GM23248 (cell line): ENCODE results near the gene CNTNAP5. TPM values are rescaled to one million over a fixed set of nuclear protein-coding genes. Genes with fewer than 3 reads are reported as not detected.

Experiments
- DNase-seq: peaks from one replicate; pipeline ENCODE4 v3.0.0-alpha.2; 2015
- H2AFZ ChIP-seq: fragments of 200-600 bp; sonication (generic); 2 replicates; pipeline ENCODE4 v1.6.1; 2016; ENCODE audit warnings: antibody characterized with exemption
- H3F3A ChIP-seq: fragments of 200-600 bp; sonication (generic); 2 replicates; pipeline ENCODE4 v1.6.1; 2016; ENCODE audit warnings: mild to moderate bottlenecking, antibody characterized with exemption, mixed run types; ENCODE audit not compliant: insufficient read depth
- H3K27ac ChIP-seq: fragments of 200-600 bp; sonication (generic); 2 replicates; pipeline ENCODE4 v1.5.1; 2016; ENCODE audit warnings: mild to moderate bottlenecking
- H3K27me3 ChIP-seq: fragments of 200-600 bp; sonication (generic); replicated peaks from 2 replicates; pipeline ENCODE4 v1.6.1; 2016; ENCODE audit warnings: mild to moderate bottlenecking; ENCODE audit not compliant: insufficient read depth
- H3K36me3 ChIP-seq: fragments of 200-600 bp; sonication (generic); 2 replicates; pipeline ENCODE4 v1.6.1; 2016; ENCODE audit warnings: low read depth, mild to moderate bottlenecking
- H3K4me1 ChIP-seq: fragments of 200-600 bp; sonication (generic); 2 replicates; pipeline ENCODE4 v1.6.1; 2016; ENCODE audit warnings: mild to moderate bottlenecking; ENCODE audit not compliant: insufficient read depth
- H3K4me2 ChIP-seq: fragments of 200-600 bp; sonication (generic); one replicate; pipeline ENCODE4 v1.6.1; 2016; ENCODE audit warnings: mild to moderate bottlenecking; ENCODE audit not compliant: unreplicated experiment
- H3K4me3 ChIP-seq: fragments of 200-600 bp; sonication (generic); 2 replicates; pipeline ENCODE4 v1.5.1; 2016; ENCODE audit warnings: mild to moderate bottlenecking
- H3K79me2 ChIP-seq: fragments of 200-600 bp; sonication (generic); 2 replicates; pipeline ENCODE4 v1.6.1; 2016; ENCODE audit warnings: mild to moderate bottlenecking; ENCODE audit not compliant: insufficient read depth
- H3K9ac ChIP-seq: fragments of 200-600 bp; sonication (generic); 2 replicates; pipeline ENCODE4 v1.6.1; 2016; ENCODE audit warnings: mild to moderate bottlenecking
- H3K9me2 ChIP-seq: fragments of 200-600 bp; sonication (generic); 2 replicates; pipeline ENCODE4 v1.6.1; 2016; ENCODE audit warnings: mixed run types, mild to moderate bottlenecking, moderate library complexity; ENCODE audit not compliant: insufficient read depth
- H3K9me3 ChIP-seq: fragments of 200-600 bp; sonication (generic); one replicate; pipeline ENCODE4 v1.6.1; 2017; ENCODE audit warnings: low read depth
- H4K20me1 ChIP-seq: fragments of 200-600 bp; sonication (generic); 2 replicates; pipeline ENCODE4 v1.6.0; 2016; ENCODE audit not compliant: insufficient read depth
- EZH2 ChIP-seq: fragments of 200-600 bp; sonication (generic); IDR thresholded peaks from 2 replicates; pipeline ENCODE4 v1.6.1; 2018; ENCODE audit warnings: antibody characterized with exemption, mild to moderate bottlenecking; ENCODE audit not compliant: insufficient read depth, poor library complexity, severe bottlenecking
- EZH2phosphoT487 ChIP-seq: fragments of 200-600 bp; sonication (generic); IDR thresholded peaks from 2 replicates; pipeline ENCODE4 v1.6.1; 2018; ENCODE audit warnings: antibody characterized with exemption, moderate library complexity, mild to moderate bottlenecking, low read depth; ENCODE audit not compliant: insufficient read depth
- WGBS, 2 experiments: methylation state at CpG; one replicate each; pipeline ENCODE4 v1.1.6; 2015 to 2017; ENCODE audit warnings: low lambda C conversion rate in 2 of 2, low coverage in 1 of 2; ENCODE audit errors: missing lambda C conversion rate in 2 of 2; 5-methylcytosine and 5-hydroxymethylcytosine counted together
- in situ Hi-C: fragments of 300-500 bp; cut with MboI; formaldehyde crosslinking; loops from 2 replicates; pipeline ENCODE4 v1.15.0; 2020
- polyA plus RNA-seq: library from polyadenylated mRNA; unstranded; fragments of >200 nt; fragmentation: Nextera tagmentation; extraction: Ambion mirVana; gene quantifications from 2 replicates; pipeline ENCODE4 v1.2.1, GENCODE V29; 2016
- total RNA-seq: library from RNA; depleted of rRNA; stranded (reverse); fragments of >200 nt; shearing (Covaris generic); gene quantifications from 2 replicates; pipeline ENCODE4 v1.2.3, GENCODE V29; 2014

CNTNAP5 gene
- total and polyA plus RNA-seq, 2 experiments from 2014 or later = not detected

GRCh38 chr2:124048664-124049063 is 23.6 kb downstream of the CNTNAP5 start:
- Histone ChIP-seq H3K4me3 (no peak overlapping the region), H3K9me2 (no peaks in the 10 kb centered on the region), H3K27ac (no peak overlapping the region), H3F3A (no peaks in the 10 kb centered on the region), H4K20me1 (no peaks in the 10 kb centered on the region), H3K9me3 (no peaks in the 10 kb centered on the region), H3K4me2 (no peak overlapping the region), H2AFZ (no peak overlapping the region), H3K27me3 (no peaks in the 10 kb centered on the region), H3K9ac (no peak overlapping the region), H3K36me3 (no peaks in the 10 kb centered on the region), H3K79me2 (no peaks in the 10 kb centered on the region), H3K4me1 (no peaks in the 10 kb centered on the region)
- 18 to 26% methylated on average over 2 of the region's 2 CpGs for WGBS, 2 experiments
- in situ Hi-C loops = no loop called here
- TF ChIP-seq EZH2 = no peak
- TF ChIP-seq EZH2phosphoT487 = no peak
- no peak for DNase-seq

GRCh38 chr2:124049136-124049535 is 24.0 kb downstream of the CNTNAP5 start:
- Histone ChIP-seq H3K9ac (no peak overlapping the region), H3K27ac (no peak overlapping the region), H3K36me3 (no peaks in the 10 kb centered on the region), H3K4me1 (no peaks in the 10 kb centered on the region), H3K27me3 (no peaks in the 10 kb centered on the region), H3K9me2 (no peaks in the 10 kb centered on the region), H3K4me2 (no peak overlapping the region), H3F3A (no peaks in the 10 kb centered on the region), H3K9me3 (no peaks in the 10 kb centered on the region), H3K79me2 (no peaks in the 10 kb centered on the region), H4K20me1 (no peaks in the 10 kb centered on the region), H3K4me3 (no peak overlapping the region), H2AFZ (no peak overlapping the region)
- in situ Hi-C loops = no loop called here
- no peak for TF ChIP-seq EZH2phosphoT487
- TF ChIP-seq EZH2 = no peak
- no peak for DNase-seq
- 31 to 36% methylated on average over 4 of the region's 4 CpGs for WGBS, 2 experiments

DNA sequence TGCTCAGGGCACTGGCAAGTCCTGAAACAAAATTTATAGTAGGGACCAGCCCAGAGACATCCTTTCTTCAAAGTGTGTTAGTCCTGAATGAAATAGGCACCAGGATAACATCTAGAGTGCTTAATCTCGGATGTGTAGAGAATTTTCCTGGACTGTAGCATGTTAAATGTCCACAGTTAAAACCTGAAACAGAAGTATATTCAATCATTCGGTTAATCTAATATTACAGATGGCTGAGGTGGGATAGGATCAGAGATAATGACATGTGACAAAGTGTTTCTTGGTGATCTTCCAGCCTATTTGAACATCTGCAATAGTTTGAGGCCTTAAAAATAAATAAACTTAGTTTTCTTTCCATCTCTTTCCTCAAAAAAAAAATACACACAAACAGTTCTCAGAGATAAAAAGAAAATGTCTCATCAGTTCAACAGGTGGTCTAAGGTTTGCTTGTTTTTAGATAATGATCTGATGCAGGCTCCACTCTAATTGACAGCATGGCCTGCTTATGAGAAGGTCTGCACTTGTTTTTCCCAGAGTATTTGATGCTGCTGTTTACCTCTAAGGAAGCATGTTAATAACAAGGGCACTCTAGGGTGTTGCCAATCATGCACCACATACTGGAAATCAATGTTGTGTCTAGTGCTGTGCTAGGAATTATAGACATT is 25.9 kb downstream of the CNTNAP5 start:
- in situ Hi-C loops = no loop called here

GRCh38 chr2:124053796-124054195 is 28.7 kb downstream of the CNTNAP5 start:
- Histone ChIP-seq H3K4me3 (no peak overlapping the region), H3K9me3 (no peaks in the 10 kb centered on the region), H4K20me1 (no peaks in the 10 kb centered on the region), H2AFZ (no peak overlapping the region), H3K4me2 (no peak overlapping the region), H3K27ac (no peak overlapping the region), H3K27me3 (no peaks in the 10 kb centered on the region), H3K4me1 (no peaks in the 10 kb centered on the region), H3K9ac (no peak overlapping the region), H3K79me2 (no peaks in the 10 kb centered on the region), H3F3A (no peaks in the 10 kb centered on the region), H3K9me2 (no peaks in the 10 kb centered on the region), H3K36me3 (no peaks in the 10 kb centered on the region)
- in situ Hi-C loops = no loop called here
- no peak for DNase-seq
- 14 to 19% methylated on average over 3 of the region's 3 CpGs for WGBS, 2 experiments
- no peak for TF ChIP-seq EZH2
- TF ChIP-seq EZH2phosphoT487 = no peak

More for the DNA sequence above, 25.9 kb downstream of the CNTNAP5 start:
- Histone ChIP-seq H3K27ac (no peak overlapping the region), H3K9me2 (no peaks in the 10 kb centered on the region), H3K79me2 (no peaks in the 10 kb centered on the region), H4K20me1 (no peaks in the 10 kb centered on the region), H3K4me3 (no peak overlapping the region), H3F3A (no peaks in the 10 kb centered on the region), H3K9me3 (no peaks in the 10 kb centered on the region), H3K27me3 (no peaks in the 10 kb centered on the region), H3K4me1 (no peaks in the 10 kb centered on the region), H3K9ac (no peak overlapping the region), H3K4me2 (no peak overlapping the region), H2AFZ (no peak overlapping the region), H3K36me3 (no peaks in the 10 kb centered on the region)
- WGBS, 2 experiments = 4 to 8% methylated on average over 2 of the region's 2 CpGs
- TF ChIP-seq EZH2 = no peak
- TF ChIP-seq EZH2phosphoT487 = no peak
- DNase-seq = no peak
